DMS79 (cell line): ENCODE data around the gene SH2D2A.
"Not testable (repeated sequence)": the region's sequence is repeated elsewhere in the genome, so short reads cannot be mapped to it uniquely, and the experiment has no call there.

Experiments
- DNase-seq: peaks from one replicate; lab custom pipeline; 2025; lab: John Stamatoyannopoulos, UW

Gene SH2D2A

DNA sequence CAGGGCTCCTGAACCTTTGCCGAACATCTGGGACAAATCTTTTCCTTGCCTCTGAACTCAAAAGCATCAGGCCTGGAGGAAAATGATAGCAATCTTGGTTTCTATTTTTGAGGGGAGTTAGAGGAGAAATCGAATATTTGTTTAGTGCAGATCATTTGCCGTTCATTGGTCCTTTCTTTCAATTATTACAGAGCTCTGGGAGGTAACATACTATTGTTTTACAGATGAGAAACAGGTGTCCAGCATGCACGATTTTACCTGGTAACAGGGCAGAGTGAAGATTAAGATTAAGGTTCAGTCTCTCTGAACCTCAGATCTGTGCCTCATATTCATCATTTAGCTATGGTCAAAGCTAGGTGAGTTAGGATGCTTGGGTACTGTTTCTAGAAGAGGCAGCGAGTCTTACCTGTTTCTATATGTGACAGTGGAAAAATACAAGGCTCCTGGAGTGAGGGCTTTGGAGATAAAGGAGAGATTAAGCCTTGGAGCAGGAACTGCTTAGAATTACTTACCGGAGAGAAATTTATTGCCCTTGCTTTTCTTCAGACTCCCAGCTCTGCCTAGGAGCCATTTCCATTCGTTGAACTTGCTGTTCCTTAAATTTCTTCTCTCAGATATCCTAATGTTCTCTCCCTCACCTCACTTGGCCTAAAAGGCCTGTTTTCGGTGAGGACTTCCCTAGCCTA, 47.9 kb downstream of the SH2D2A start:
- no peak for DNase-seq

- DNase-seq = peak; percentile 12
Measured at GRCh38 chr1:156767879-156768604, 48.6 kb downstream of the SH2D2A start.

DNA sequence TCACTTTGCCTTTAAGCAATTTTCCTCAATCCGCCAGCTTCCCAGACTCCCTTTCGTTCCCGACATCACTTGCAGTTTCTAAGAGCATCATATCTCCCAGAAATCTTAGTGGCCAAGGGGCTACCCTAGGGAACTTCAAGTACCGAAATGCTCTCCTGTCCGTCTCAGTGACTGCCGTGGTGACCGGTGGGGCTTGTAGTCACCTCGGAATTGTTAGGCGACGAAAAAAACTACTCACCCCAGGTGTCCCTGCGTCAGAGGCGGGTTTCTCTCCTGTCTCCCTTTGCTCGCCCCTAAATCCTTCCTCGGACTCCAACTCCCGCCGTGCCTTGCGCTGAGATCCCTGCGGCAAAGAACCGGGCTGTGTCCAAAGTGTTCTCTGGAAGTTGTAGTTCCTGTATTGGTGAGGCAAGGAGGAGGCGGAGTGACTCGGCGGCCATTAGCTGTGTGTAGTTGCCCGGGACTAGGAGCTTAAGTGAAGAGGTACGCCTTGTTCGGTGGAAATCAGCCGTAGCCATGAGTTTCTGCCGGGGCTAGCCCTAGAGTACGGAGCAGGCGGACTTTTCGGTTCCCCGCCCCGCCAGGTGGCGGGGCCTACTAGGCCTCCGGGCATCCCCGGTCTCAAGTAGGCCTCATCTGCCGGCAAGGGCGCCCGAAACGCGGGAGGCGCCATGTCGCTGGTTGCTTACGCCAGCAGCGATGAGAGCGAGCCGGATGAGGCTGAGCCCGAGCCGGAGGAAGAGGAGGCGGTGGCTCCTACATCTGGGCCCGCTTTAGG, 49.4 kb downstream of the SH2D2A start, which contains the start of gene PRCC:
Gene PRCC (plus strand): TSS at position 435 of the 778 bp plus-strand sequence. CDS start 237 bp downstream, at position 672.
- DNase-seq = peak; percentile 100

DNA sequence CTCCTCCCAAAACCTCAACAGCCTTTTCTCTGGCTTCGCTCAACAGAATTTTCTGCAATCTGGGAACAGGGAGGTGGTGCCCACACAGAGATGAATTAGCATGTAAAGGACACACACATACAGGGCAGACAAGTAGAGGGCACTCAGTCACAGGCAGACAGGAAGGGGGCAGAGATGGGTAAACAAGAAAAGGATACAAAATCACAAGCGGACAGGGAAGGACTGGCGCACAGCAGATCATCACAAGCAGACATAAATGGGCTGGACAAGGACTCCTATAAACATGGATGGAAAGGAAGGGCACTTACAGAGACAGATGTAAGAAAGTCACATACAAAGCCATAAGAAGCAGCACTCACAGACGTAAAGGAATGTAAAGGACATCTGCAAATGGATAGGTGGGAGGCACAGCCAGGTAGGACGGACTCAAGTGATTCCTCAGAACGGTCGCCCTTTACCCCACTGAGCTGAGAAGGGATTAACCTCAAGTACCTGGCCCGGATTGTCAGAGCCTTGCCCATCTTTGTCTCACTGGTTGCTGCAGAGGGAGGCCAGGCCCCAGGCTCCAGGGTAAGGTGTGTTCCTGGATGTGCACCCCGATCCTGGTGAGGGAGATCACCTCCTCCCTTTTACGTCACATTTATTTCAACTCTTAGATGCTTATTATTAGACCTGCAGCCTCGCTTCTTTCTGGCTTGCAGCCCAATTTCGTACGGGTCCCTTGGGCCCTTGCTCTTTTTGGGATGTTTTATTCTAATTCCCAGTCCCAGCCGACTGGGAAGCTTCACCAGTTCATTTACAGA, 50.1 kb downstream of the SH2D2A start:
- no peak for DNase-seq

- DNase-seq = no peak
Measured at GRCh38 chr1:156765666-156766065, 51.0 kb downstream of the SH2D2A start.

GRCh38 chr1:156765136-156765535, 51.5 kb downstream of the SH2D2A start:
- DNase-seq = not testable (repeated sequence)

DNA sequence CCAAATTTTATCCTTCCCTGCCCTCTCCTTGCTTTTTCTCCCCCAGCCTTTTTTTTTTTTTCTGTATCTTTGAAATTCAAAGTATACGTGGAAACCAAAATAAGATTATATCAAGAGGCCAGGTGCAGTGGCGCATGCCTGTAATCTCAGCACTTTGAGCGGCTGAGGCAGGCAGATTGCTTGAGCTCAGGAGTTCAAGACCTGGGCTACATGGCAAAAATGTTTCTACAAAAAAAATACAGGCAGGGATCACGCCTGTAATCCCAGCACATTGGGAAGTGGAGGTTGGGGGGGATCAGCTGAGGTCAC, 55.9 kb downstream of the SH2D2A start:
- no peak for DNase-seq

- no peak for DNase-seq
Measured at GRCh38 chr1:156760092-156760795, 56.4 kb downstream of the SH2D2A start.

DNA sequence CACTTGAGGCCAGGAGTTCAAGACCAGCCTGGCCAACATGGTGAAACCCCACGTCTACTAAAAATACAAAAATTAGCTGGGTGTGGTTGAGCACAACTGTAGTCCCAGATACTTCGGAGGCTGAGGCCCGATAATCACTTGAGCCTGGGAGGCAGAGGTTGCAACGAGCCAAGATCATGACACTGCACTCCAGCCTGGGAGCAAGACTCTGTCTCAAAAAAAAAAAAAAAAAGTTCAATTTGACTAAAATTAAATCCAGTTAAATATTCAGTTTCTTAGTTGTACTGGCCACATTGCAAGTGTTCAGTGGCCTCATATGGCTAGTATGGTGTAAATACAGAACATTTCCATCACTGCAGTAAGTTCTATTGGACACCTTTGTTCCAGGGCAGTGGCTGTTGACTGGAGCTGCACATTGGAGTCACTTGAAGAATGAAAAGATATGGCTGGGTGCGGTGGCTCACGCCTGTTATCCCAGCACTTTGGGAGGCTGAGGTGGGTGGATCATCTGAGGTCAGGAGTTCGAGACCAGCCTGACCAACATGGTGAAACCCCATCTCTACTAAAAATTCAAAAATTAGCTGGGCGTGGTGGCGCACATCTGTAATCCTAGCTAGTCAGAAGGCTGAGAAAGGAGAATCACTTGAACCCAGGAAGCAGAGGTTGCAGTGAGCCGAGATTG, 58.9 kb downstream of the SH2D2A start:
- not testable (repeated sequence) for DNase-seq

DNA sequence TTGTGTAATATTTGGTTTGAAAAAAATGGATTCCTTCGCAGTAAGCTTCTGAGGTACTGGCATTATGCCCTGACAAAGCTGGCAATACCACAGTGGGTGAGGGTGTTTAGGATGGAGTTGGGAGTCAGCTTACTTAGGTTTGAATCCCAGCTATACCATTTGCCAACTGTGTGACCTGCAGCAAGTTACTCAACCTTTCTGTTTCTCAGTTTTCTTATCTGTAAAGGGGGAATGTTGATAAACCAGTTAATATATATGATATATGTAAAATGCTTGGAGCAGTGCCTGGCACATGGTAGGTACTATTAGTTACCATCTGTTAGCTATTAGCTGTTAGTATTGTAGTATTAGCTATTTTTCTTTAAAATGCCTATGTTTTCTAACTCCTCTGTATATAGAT, 60.3 kb downstream of the SH2D2A start:
- DNase-seq = no peak
